Caco-2 (cell line): ENCODE measurements around the gene RAF1. TPM values are rescaled to one million over a fixed set of nuclear protein-coding genes. Genes with fewer than 3 reads are reported as not detected.

Experiments
- BruUV-seq: library from RNA; stranded (reverse); fragments of 400-500 nt; replicated peaks from 2 replicates; lab custom pipeline; 2021; lab: Mats Ljungman, UMichigan
- CTCF ChIA-PET: fragments of 300-600 bp; sonication (Branson Sonifier 250); formaldehyde crosslinking; loops from one replicate; lab custom pipeline; 2022; ENCODE audit warnings: antibody characterized with exemption; lab: Charles Lee
- POLR2A ChIA-PET: fragments of 300-600 bp; sonication (Branson Sonifier 250); formaldehyde crosslinking; loops from one replicate; lab custom pipeline; 2022; ENCODE audit warnings: antibody characterized with exemption; lab: Charles Lee
- DNase-seq, 2 experiments: peaks; one replicate each; pipeline versions ENCODE4 v3.0.0 to v3.0.0-alpha.2; 2020 to 2022
- H3K27me3 ChIP-seq: replicated peaks from 2 replicates; pipeline ENCODE4 v1.6.0; 2011; ENCODE audit warnings: low read length; ENCODE audit not compliant: control insufficient read depth, insufficient read depth
- H3K36me3 ChIP-seq: 2 replicates; pipeline ENCODE4 v1.5.1; 2011; ENCODE audit warnings: low read length; ENCODE audit not compliant: control insufficient read depth, insufficient read depth
- H3K4me1 ChIP-seq: fragments of 250-450 bp; sonication (Bioruptor Pico); 2 replicates; pipeline ENCODE4 v1.5.1; 2020; ENCODE audit warnings: mild to moderate bottlenecking
- H3K4me3 ChIP-seq: 2 replicates; pipeline ENCODE4 v1.5.1; 2011; ENCODE audit warnings: low read depth, mild to moderate bottlenecking, control low read depth, low read length
- H3K9me3 ChIP-seq: fragments of 250-450 bp; sonication (Bioruptor Pico); 2 replicates; pipeline ENCODE4 v1.5.1; 2020; ENCODE audit warnings: mild to moderate bottlenecking, moderate library complexity
- H3K27ac Mint-ChIP-seq: one replicate; pipeline ENCODE4 v1.8.0; 2022; ENCODE audit warnings: mixed read lengths; ENCODE audit not compliant: unreplicated experiment
- H3K27me3 Mint-ChIP-seq: one replicate; pipeline ENCODE4 v1.8.0; 2022; ENCODE audit warnings: mixed read lengths; ENCODE audit not compliant: insufficient read depth, unreplicated experiment
- H3K36me3 Mint-ChIP-seq: one replicate; pipeline ENCODE4 v1.8.0; 2022; ENCODE audit warnings: mild to moderate bottlenecking, mixed read lengths; ENCODE audit not compliant: insufficient read depth, unreplicated experiment
- H3K4me1 Mint-ChIP-seq: one replicate; pipeline ENCODE4 v1.8.0; 2022; ENCODE audit warnings: low read depth, mixed read lengths; ENCODE audit not compliant: unreplicated experiment
- H3K4me3 Mint-ChIP-seq: one replicate; pipeline ENCODE4 v1.8.0; 2022; ENCODE audit warnings: mild to moderate bottlenecking, moderate library complexity, mixed read lengths; ENCODE audit not compliant: unreplicated experiment
- H3K9me3 Mint-ChIP-seq: one replicate; pipeline ENCODE4 v1.8.0; 2022; ENCODE audit warnings: mixed read lengths; ENCODE audit not compliant: unreplicated experiment
- CTCF ChIP-seq, 2 experiments: fragments of 200-600 bp in 1 of 2; IDR thresholded peaks; 1 replicate in 1 of 2; 2 replicates in 1 of 2; pipeline versions ENCODE4 v1.5.1 to v1.8.0; 2011 to 2022; ENCODE audit warnings: antibody characterized with exemption in 1 of 2, control low read depth in 1 of 2, inconsistent platforms in 1 of 2, low read depth in 1 of 2, low read length in 1 of 2, mild to moderate bottlenecking in 1 of 2, moderate library complexity in 1 of 2; ENCODE audit not compliant: insufficient read depth in 1 of 2, severe bottlenecking in 1 of 2, unreplicated experiment in 1 of 2
- intact Hi-C: fragments of 100-400 bp; cut with micrococcal nuclease; formaldehyde crosslinking; loops from one replicate; pipeline ENCODE4 v1.10.0; 2022; ENCODE audit not compliant: unreplicated experiment
- total RNA-seq: library from RNA; stranded (reverse); gene quantifications from 2 replicates; pipeline ENCODE4 v1.2.3, GENCODE V29; 2022

The RAF1 gene
- total RNA-seq, 1 experiment from 2014 or later, result 93.6 TPM

GRCh38 chr3:12656850-12657249 is 7.1 kb downstream of the RAF1 start:
- POLR2A ChIA-PET, result no interaction called here
- no peak overlapping the region for H3K4me3 Mint-ChIP-seq
- no peak overlapping the region for H3K27ac Mint-ChIP-seq

GRCh38 chr3:12656193-12656592 is 7.7 kb downstream of the RAF1 start:
- no peak for TF ChIP-seq CTCF (IDR thresholded peaks at IDR 0.05; ENCODE audit: insufficient read depth in 1 of 2, low read depth in 1 of 2, low read length in 1 of 2, severe bottlenecking in 1 of 2, unreplicated experiment in 1 of 2)
- Histone ChIP-seq H3K36me3 (no peaks in the 10 kb centered on the region), H3K9me3 (no peaks in the 10 kb centered on the region), H3K4me1 (peaks cover 22% of the 10 kb centered on the region), H3K4me3 (no peak overlapping the region), H3K27me3 (no peaks in the 10 kb centered on the region)
- no TSS peak for BruUV-seq
- intact Hi-C loops, result loop anchor here (10.0 kb wide), 1 partner anchor 51 kb away; no protein-coding TSS in a partner anchor
- Mint-ChIP-seq H3K9me3 (no peaks in the 10 kb centered on the region), H3K36me3 (peaks cover 17% of the 10 kb centered on the region), H3K4me1 (peaks cover 27% of the 10 kb centered on the region), H3K27me3 (no peaks in the 10 kb centered on the region), H3K27ac (no peak overlapping the region), H3K4me3 (no peak overlapping the region)
- no peak for DNase-seq
- ChIA-PET POLR2A (no interaction called here), CTCF (no interaction called here)

More at GRCh38 chr3:12656850-12657249, 7.1 kb downstream of the RAF1 start:
- Histone ChIP-seq H3K4me3 (no peak overlapping the region), H3K36me3 (no peaks in the 10 kb centered on the region), H3K4me1 (peaks cover 24% of the 10 kb centered on the region), H3K9me3 (no peaks in the 10 kb centered on the region), H3K27me3 (no peaks in the 10 kb centered on the region)
- no TSS peak for BruUV-seq
- peaks cover 27% of the 10 kb centered on the region for H3K4me1 Mint-ChIP-seq
- no peak for TF ChIP-seq CTCF (IDR thresholded peaks at IDR 0.05; ENCODE audit: insufficient read depth in 1 of 2, low read depth in 1 of 2, low read length in 1 of 2, severe bottlenecking in 1 of 2, unreplicated experiment in 1 of 2)
- no peaks in the 10 kb centered on the region for H3K9me3 Mint-ChIP-seq
- H3K36me3 Mint-ChIP-seq, result peaks cover 11% of the 10 kb centered on the region
- CTCF ChIA-PET, result no interaction called here
- DNase-seq, result no peak
- intact Hi-C loops, result loop anchor here (10.0 kb wide), 1 partner anchor 52 kb away; no protein-coding TSS in a partner anchor
- H3K27me3 Mint-ChIP-seq, result no peaks in the 10 kb centered on the region

- H3K27ac Mint-ChIP-seq, result no peak overlapping the region
- H3K4me3 ChIP-seq, result no peak overlapping the region
- ChIA-PET POLR2A (no interaction called here), CTCF (no interaction called here)
- H3K27me3 Mint-ChIP-seq, result no peaks in the 10 kb centered on the region
- peaks cover 17% of the 10 kb centered on the region for H3K4me1 ChIP-seq
- peaks cover 17% of the 10 kb centered on the region for H3K36me3 Mint-ChIP-seq
- no peak for DNase-seq
- H3K36me3 ChIP-seq, result no peaks in the 10 kb centered on the region
- peaks cover 27% of the 10 kb centered on the region for H3K4me1 Mint-ChIP-seq
- TF ChIP-seq CTCF (IDR thresholded peaks at IDR 0.05; ENCODE audit: insufficient read depth in 1 of 2, low read depth in 1 of 2, low read length in 1 of 2, severe bottlenecking in 1 of 2, unreplicated experiment in 1 of 2), result no peak
- H3K27me3 ChIP-seq, result no peaks in the 10 kb centered on the region
- intact Hi-C loops, result loop anchor here (10.0 kb wide), 1 partner anchor 51 kb away; no protein-coding TSS in a partner anchor
- BruUV-seq, result no TSS peak
- H3K9me3 ChIP-seq, result no peaks in the 10 kb centered on the region
- no peak overlapping the region for H3K4me3 Mint-ChIP-seq
- no peaks in the 10 kb centered on the region for H3K9me3 Mint-ChIP-seq
Measured at GRCh38 chr3:12655701-12656100, 8.2 kb downstream of the RAF1 start.
